Measurements from ENCODE around the gene PHC2. TPM values are rescaled to one million over a fixed set of nuclear protein-coding genes. Genes with fewer than 3 reads are reported as not detected.

The PHC2 gene
- total RNA-seq, 1 donor from 2014 or later, result 31.3 TPM

DNA sequence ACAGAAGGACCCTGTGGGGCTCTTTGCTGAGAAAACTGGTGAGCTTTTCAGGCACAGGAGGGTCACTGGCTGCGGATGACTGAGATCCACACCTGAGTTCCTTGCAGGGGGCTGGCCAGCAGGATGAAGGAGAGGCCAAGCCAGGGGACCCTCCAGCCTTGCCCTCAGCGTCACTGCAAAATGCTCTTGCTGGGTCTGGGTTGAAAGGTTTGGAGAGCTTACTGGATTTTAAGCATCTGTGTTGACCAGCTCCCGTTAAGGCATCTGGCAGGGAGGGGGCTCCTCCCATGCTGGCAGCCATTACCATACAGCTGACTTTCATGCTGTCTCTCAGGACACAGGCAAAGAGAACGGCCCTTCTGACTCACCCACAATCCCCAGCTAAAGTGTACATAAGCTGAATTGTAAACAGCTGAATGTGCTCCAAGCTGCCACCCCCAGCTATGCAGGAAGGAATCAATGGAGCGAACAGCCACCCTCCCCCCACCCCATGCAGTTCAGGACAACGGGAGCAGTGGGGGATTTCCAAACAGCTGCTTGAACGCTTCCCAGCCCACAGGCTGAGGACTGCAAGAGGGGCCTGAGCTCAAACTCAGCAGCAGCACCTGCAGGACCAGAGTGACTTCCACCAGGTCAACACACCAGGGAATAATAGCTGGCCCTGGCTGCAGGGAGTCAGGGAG is 88.7 kb downstream of the PHC2 start:
- H3K9ac ChIP-seq (ENCODE audit: low read depth in 1 of 3, low read length in 3 of 3), result peak overlapping the region; percentile 15 to 66 (median 47)
- peaks cover 89 to 96% (median 94%) of the 10 kb centered on the region in 3 donors for H3K4me1 ChIP-seq (ENCODE audit: control insufficient read depth in 3 of 3, insufficient read depth in 3 of 3, low read length in 3 of 3)
- H3K9me3 ChIP-seq (ENCODE audit: control insufficient read depth in 3 of 3, low read length in 3 of 3), result no peaks in the 10 kb centered on the region
- H3K27me3 ChIP-seq (ENCODE audit: control insufficient read depth in 3 of 3, insufficient read depth in 3 of 3, low read length in 3 of 3), result no peaks in the 10 kb centered on the region
- H3K36me3 ChIP-seq (ENCODE audit: control insufficient read depth in 3 of 3, insufficient read depth in 3 of 3, low read length in 3 of 3), result peaks cover 0 to 8% (median 0%) of the 10 kb centered on the region in 3 donors
- peak overlapping the region; percentile 23 to 49 (median 42) for H3K4me3 ChIP-seq (ENCODE audit: low read length in 3 of 3)
- H3K27ac ChIP-seq (ENCODE audit: low read depth, low read length), result peak overlapping the region; percentile 87

DNA sequence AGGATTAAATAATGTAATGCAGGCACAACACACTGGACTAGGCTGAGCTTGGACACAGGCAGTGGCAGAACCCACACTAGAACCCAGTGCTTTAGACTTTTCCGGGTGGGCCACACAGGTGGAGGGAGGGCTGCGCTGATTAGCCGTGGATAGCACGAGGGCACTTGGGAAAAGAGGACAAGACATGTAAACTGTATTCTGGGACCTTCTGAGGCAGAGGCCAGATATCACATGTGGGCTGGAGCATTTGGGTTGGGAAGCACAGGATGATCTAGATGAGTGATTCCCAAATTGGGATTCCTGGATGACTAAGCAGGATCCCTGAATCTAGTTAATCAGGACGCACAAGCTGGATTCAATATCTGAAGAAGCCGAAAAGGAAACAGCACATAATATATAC is 89.7 kb downstream of the PHC2 start:
- Histone ChIP-seq H3K4me1 (ENCODE audit: control insufficient read depth in 3 of 3, insufficient read depth in 3 of 3, low read length in 3 of 3) (peaks cover 87 to 95% (median 90%) of the 10 kb centered on the region in 3 donors), H3K9ac (ENCODE audit: low read depth in 1 of 3, low read length in 3 of 3) (peak overlapping the region in 1 of 3 donors; percentile 63), H3K36me3 (ENCODE audit: control insufficient read depth in 3 of 3, insufficient read depth in 3 of 3, low read length in 3 of 3) (peaks cover 0 to 8% (median 0%) of the 10 kb centered on the region in 3 donors), H3K27me3 (ENCODE audit: control insufficient read depth in 3 of 3, insufficient read depth in 3 of 3, low read length in 3 of 3) (no peaks in the 10 kb centered on the region), H3K9me3 (ENCODE audit: control insufficient read depth in 3 of 3, low read length in 3 of 3) (no peaks in the 10 kb centered on the region), H3K27ac (ENCODE audit: low read depth, low read length) (peak overlapping the region; percentile 87), H3K4me3 (ENCODE audit: low read length in 3 of 3) (no peak overlapping the region)

DNA sequence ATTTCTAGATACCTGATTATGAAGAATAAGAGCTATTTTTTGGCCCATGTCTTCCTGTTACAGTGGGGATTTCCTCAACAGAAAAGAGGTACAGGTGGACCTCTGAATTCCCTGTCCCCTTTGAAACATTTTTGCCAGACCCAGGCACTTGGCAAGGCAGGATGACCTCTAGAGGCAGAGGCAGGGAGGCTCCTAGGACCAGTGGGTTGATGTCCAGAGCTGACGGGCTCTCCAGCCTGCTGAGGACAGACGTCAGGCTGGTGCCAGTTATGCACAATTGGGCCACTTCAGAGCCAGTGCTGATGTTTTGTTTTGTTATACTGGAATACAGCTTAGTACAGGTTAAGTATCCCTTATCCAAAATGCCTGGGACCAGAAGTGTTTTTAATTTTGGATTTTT is 91.5 kb downstream of the PHC2 start:
- peak overlapping the region; percentile 2 to 68 (median 51) for H3K9ac ChIP-seq (ENCODE audit: low read depth in 1 of 3, low read length in 3 of 3)
- H3K9me3 ChIP-seq (ENCODE audit: control insufficient read depth in 3 of 3, low read length in 3 of 3), result no peaks in the 10 kb centered on the region
- peak overlapping the region in 2 of 3 donors; percentile 11 to 39 for H3K4me3 ChIP-seq (ENCODE audit: low read length in 3 of 3)
- H3K36me3 ChIP-seq (ENCODE audit: control insufficient read depth in 3 of 3, insufficient read depth in 3 of 3, low read length in 3 of 3), result peaks cover 0 to 8% (median 0%) of the 10 kb centered on the region in 3 donors
- peak overlapping the region; percentile 87 for H3K27ac ChIP-seq (ENCODE audit: low read depth, low read length)
- H3K4me1 ChIP-seq (ENCODE audit: control insufficient read depth in 3 of 3, insufficient read depth in 3 of 3, low read length in 3 of 3), result peaks cover 89 to 96% (median 89%) of the 10 kb centered on the region in 3 donors
- H3K27me3 ChIP-seq (ENCODE audit: control insufficient read depth in 3 of 3, insufficient read depth in 3 of 3, low read length in 3 of 3), result no peaks in the 10 kb centered on the region

DNA sequence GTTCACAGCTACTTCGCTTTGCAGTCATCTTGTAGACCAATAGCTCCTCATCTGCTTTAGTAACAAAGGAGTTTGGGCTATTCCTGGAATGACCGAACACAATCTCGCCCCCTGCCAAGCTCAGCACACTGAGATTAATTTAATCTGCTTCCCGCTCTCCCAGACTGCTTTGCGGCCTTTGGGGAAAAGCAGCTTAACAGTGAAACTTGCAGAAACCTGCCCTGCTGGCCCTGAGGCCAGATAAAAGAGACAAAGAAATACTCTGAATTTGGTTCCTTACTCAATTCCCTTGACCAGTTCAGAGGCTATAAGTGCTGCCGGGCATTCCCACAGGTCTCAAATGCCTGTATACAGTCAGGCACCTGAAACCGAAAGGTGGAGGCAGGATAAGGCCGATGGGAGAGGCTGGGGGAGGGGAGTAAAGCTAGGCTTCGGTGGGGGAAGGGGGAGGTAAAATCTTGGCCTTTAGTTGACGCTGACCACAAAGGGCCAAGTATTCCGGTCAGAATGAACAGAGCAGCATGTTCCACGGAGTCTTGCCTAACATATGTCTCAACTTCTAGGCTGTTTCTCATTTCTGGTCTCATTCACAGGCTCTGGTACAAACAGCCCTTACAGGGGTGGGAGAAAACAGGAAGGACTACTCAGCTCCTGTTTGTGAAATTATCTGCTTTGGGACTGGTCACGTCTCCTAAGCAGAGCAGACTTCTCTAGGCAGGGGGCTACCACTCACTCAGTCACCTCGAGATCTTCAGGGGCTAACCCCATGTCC is 92.3 kb downstream of the PHC2 start:
- H3K4me1 ChIP-seq (ENCODE audit: control insufficient read depth in 3 of 3, insufficient read depth in 3 of 3, low read length in 3 of 3), result peaks cover 89 to 96% (median 89%) of the 10 kb centered on the region in 3 donors
- no peaks in the 10 kb centered on the region for H3K27me3 ChIP-seq (ENCODE audit: control insufficient read depth in 3 of 3, insufficient read depth in 3 of 3, low read length in 3 of 3)
- H3K9ac ChIP-seq (ENCODE audit: low read depth in 1 of 3, low read length in 3 of 3), result peak overlapping the region; percentile 23 to 68 (median 51)
- peak overlapping the region; percentile 87 for H3K27ac ChIP-seq (ENCODE audit: low read depth, low read length)
- peak overlapping the region; percentile 11 to 40 (median 35) for H3K4me3 ChIP-seq (ENCODE audit: low read length in 3 of 3)
- H3K9me3 ChIP-seq (ENCODE audit: control insufficient read depth in 3 of 3, low read length in 3 of 3), result no peaks in the 10 kb centered on the region
- peaks cover 0 to 7% (median 0%) of the 10 kb centered on the region in 3 donors for H3K36me3 ChIP-seq (ENCODE audit: control insufficient read depth in 3 of 3, insufficient read depth in 3 of 3, low read length in 3 of 3)

DNA sequence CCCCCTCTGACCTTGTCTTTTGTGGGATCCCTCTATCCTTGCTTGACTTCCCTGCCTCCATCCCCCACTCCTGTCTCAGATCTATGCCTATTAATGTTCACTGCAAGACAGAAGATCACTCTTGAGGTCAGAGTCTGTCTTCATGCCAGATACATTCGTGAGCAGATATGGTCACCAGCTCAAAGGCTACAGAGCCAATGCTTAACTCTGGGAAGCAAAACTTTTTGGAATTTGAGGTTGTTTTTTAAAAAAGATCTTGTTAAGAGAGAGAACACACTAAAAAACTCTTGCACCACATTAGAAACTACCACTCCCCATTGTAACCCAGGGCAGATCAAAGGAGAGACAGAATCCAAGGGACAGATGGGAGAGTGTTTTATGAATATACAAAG is 92.9 kb downstream of the PHC2 start:
- Histone ChIP-seq H3K9me3 (ENCODE audit: control insufficient read depth in 3 of 3, low read length in 3 of 3) (no peaks in the 10 kb centered on the region), H3K4me1 (ENCODE audit: control insufficient read depth in 3 of 3, insufficient read depth in 3 of 3, low read length in 3 of 3) (peaks cover 90 to 97% (median 90%) of the 10 kb centered on the region in 3 donors), H3K27me3 (ENCODE audit: control insufficient read depth in 3 of 3, insufficient read depth in 3 of 3, low read length in 3 of 3) (no peaks in the 10 kb centered on the region), H3K36me3 (ENCODE audit: control insufficient read depth in 3 of 3, insufficient read depth in 3 of 3, low read length in 3 of 3) (peaks cover 0 to 6% (median 0%) of the 10 kb centered on the region in 3 donors), H3K9ac (ENCODE audit: low read depth in 1 of 3, low read length in 3 of 3) (peak overlapping the region in 2 of 3 donors; percentile 23 to 50), H3K27ac (ENCODE audit: low read depth, low read length) (peak overlapping the region; percentile 87), H3K4me3 (ENCODE audit: low read length in 3 of 3) (peak overlapping the region in 1 of 3 donors; percentile 40)

DNA sequence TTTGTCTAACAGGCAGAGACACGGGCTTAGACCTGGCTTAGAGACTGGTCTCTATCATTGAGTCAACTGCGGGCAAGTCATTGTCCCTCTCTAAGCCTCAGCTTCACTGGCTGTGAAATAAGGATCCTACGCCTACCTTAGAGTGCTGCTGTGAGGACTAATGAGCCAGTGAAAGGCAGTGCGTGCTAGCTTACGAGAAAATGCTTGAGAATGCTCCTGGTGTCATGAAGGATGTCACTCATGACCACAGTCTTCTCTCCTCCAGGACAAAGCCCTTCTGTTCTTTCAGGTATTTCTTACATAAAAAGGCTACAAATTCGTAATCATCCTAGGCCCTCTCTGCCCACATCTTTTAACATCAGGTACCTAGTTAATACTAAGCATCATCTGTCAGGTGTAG is 93.5 kb downstream of the PHC2 start:
- H3K9ac ChIP-seq (ENCODE audit: low read depth in 1 of 3, low read length in 3 of 3), result no peak overlapping the region
- H3K27me3 ChIP-seq (ENCODE audit: control insufficient read depth in 3 of 3, insufficient read depth in 3 of 3, low read length in 3 of 3), result no peaks in the 10 kb centered on the region
- H3K27ac ChIP-seq (ENCODE audit: low read depth, low read length), result peak overlapping the region; percentile 87
- H3K4me3 ChIP-seq (ENCODE audit: low read length in 3 of 3), result no peak overlapping the region
- H3K9me3 ChIP-seq (ENCODE audit: control insufficient read depth in 3 of 3, low read length in 3 of 3), result no peaks in the 10 kb centered on the region
- H3K36me3 ChIP-seq (ENCODE audit: control insufficient read depth in 3 of 3, insufficient read depth in 3 of 3, low read length in 3 of 3), result peaks cover 0 to 4% (median 3%) of the 10 kb centered on the region in 3 donors
- H3K4me1 ChIP-seq (ENCODE audit: control insufficient read depth in 3 of 3, insufficient read depth in 3 of 3, low read length in 3 of 3), result peaks cover 90 to 97% (median 90%) of the 10 kb centered on the region in 3 donors

DNA sequence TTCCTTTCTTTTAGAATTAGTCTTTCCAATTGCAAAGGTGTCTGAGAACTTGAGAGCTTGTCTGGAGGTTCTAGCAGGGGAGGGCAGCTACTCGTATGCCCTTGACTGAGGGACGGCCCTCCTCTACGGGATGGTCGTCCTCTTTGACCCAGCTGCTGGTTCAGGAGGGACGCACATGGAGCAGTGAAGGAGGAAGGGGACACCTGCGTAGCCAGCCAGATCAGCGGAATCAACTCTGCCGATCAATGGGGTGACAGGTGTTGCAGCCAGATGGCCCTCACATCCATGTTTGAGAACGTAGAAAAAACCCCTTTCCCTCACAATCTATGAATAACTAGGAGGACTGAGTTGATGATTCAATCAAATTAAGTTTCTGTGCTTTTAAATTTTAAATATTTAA is 94.3 kb downstream of the PHC2 start:
- Histone ChIP-seq H3K4me3 (ENCODE audit: low read length in 3 of 3) (no peak overlapping the region), H3K27me3 (ENCODE audit: control insufficient read depth in 3 of 3, insufficient read depth in 3 of 3, low read length in 3 of 3) (no peaks in the 10 kb centered on the region), H3K9me3 (ENCODE audit: control insufficient read depth in 3 of 3, low read length in 3 of 3) (no peaks in the 10 kb centered on the region), H3K9ac (ENCODE audit: low read depth in 1 of 3, low read length in 3 of 3) (no peak overlapping the region), H3K4me1 (ENCODE audit: control insufficient read depth in 3 of 3, insufficient read depth in 3 of 3, low read length in 3 of 3) (peaks cover 90 to 97% (median 90%) of the 10 kb centered on the region in 3 donors), H3K36me3 (ENCODE audit: control insufficient read depth in 3 of 3, insufficient read depth in 3 of 3, low read length in 3 of 3) (peaks cover 0 to 11% (median 7%) of the 10 kb centered on the region in 3 donors), H3K27ac (ENCODE audit: low read depth, low read length) (no peak overlapping the region)

DNA sequence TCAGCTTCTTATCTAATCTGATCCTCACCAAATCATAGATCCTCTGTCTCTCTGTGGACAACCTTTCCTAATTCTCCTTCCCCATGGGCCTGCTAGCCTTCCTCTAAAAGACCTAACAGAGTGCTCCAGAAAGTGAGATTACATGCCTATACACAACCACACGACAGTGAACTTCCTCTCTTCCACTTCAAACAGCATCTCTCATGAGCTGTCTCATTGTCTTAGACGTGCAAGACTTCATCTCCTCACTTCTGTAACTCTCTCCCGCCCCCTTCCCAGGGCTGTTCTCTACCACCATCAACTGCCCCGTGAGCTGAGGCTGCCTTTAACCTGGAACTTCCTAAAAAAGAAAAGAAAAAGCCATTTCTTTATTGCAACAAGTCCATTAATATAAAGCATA is 95.9 kb downstream of the PHC2 start:
- H3K27ac ChIP-seq (ENCODE audit: low read depth, low read length), result peak overlapping the region; percentile 81
- peaks cover 77 to 89% (median 84%) of the 10 kb centered on the region in 3 donors for H3K4me1 ChIP-seq (ENCODE audit: control insufficient read depth in 3 of 3, insufficient read depth in 3 of 3, low read length in 3 of 3)
- H3K27me3 ChIP-seq (ENCODE audit: control insufficient read depth in 3 of 3, insufficient read depth in 3 of 3, low read length in 3 of 3), result no peaks in the 10 kb centered on the region
- peaks cover 14 to 27% (median 22%) of the 10 kb centered on the region in 3 donors for H3K36me3 ChIP-seq (ENCODE audit: control insufficient read depth in 3 of 3, insufficient read depth in 3 of 3, low read length in 3 of 3)
- H3K9me3 ChIP-seq (ENCODE audit: control insufficient read depth in 3 of 3, low read length in 3 of 3), result no peaks in the 10 kb centered on the region
- H3K9ac ChIP-seq (ENCODE audit: low read depth in 1 of 3, low read length in 3 of 3), result peak overlapping the region in 1 of 3 donors; percentile 45
- no peak overlapping the region for H3K4me3 ChIP-seq (ENCODE audit: low read length in 3 of 3)

DNA sequence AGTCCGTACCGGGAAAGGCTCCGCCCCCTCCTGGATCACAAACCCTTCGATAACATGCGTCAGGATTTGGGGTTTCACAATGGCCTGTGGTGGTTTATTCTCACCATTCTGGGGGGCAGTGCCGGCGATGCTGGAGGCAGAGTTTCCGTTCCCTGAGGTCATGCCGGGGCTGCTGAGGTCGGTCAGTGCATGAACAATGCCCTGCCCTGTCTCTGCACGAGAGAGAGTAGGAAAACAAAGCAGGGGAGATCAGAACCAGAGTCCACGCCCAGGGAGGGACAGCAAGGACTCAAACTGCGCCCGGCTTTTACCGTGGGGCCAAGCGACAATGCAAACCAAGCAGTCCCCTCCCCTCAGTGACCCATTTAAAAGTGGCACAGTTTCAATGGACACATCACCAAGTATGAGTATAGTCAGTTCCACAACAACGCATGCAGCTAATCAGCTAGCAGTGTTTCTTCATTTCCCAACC is 96.8 kb downstream of the PHC2 start:
- peaks cover 68 to 86% (median 75%) of the 10 kb centered on the region in 3 donors for H3K4me1 ChIP-seq (ENCODE audit: control insufficient read depth in 3 of 3, insufficient read depth in 3 of 3, low read length in 3 of 3)

More for the DNA sequence above, 96.8 kb downstream of the PHC2 start:
- Histone ChIP-seq H3K27me3 (ENCODE audit: control insufficient read depth in 3 of 3, insufficient read depth in 3 of 3, low read length in 3 of 3) (no peaks in the 10 kb centered on the region), H3K36me3 (ENCODE audit: control insufficient read depth in 3 of 3, insufficient read depth in 3 of 3, low read length in 3 of 3) (peaks cover 24 to 36% (median 31%) of the 10 kb centered on the region in 3 donors), H3K9ac (ENCODE audit: low read depth in 1 of 3, low read length in 3 of 3) (peak overlapping the region; percentile 34 to 43 (median 35)), H3K9me3 (ENCODE audit: control insufficient read depth in 3 of 3, low read length in 3 of 3) (no peaks in the 10 kb centered on the region), H3K4me3 (ENCODE audit: low read length in 3 of 3) (peak overlapping the region; percentile 15 to 22 (median 20)), H3K27ac (ENCODE audit: low read depth, low read length) (peak overlapping the region; percentile 81)
